Left kidney (tissue), 2 donors: Measurements from ENCODE around the gene SLC4A2. TPM values are rescaled to one million over a fixed set of nuclear protein-coding genes. Genes with fewer than 3 reads are reported as not detected.

Experiments
- DNase-seq: peaks from one replicate; pipeline ENCODE4 v3.0.0-alpha.2; 2013
- polyA plus RNA-seq: library from polyadenylated mRNA; unstranded; fragments of 120-200 nt; gene quantifications from one replicate; pipeline ENCODE4 v1.2.1, GENCODE V29; 2013; ENCODE audit not compliant: insufficient read length

SLC4A2 gene
- polyA plus RNA-seq, 1 donor: 84.4 TPM

- peak; percentile 77 for DNase-seq
Observed at GRCh38 chr7:151062399-151063211, 3.2 kb downstream of the SLC4A2 start.

- no peak for DNase-seq
Observed at GRCh38 chr7:151063212-151063561, 3.8 kb downstream of the SLC4A2 start.

GRCh38 chr7:151064454-151064853 lies 5.1 kb downstream of the SLC4A2 start:
- DNase-seq: no peak

- DNase-seq: no peak
Observed at GRCh38 chr7:151064993-151065392, 5.6 kb downstream of the SLC4A2 start.

- no peak for DNase-seq
Observed at GRCh38 chr7:151065516-151065915, 6.1 kb downstream of the SLC4A2 start.

- DNase-seq: no peak
Observed at GRCh38 chr7:151066273-151066974, 7.0 kb downstream of the SLC4A2 start.

- no peak for DNase-seq
Observed at GRCh38 chr7:151068069-151068773, 8.8 kb downstream of the SLC4A2 start.

GRCh38 chr7:151069841-151070573 lies 10.6 kb downstream of the SLC4A2 start:
- DNase-seq: no peak

GRCh38 chr7:151070574-151070960 lies 11.2 kb downstream of the SLC4A2 start:
- DNase-seq: no peak

- DNase-seq: no peak
Observed at GRCh38 chr7:151071032-151071866, 11.9 kb downstream of the SLC4A2 start.

- no peak for DNase-seq
Observed at GRCh38 chr7:151073990-151074389, 14.6 kb downstream of the SLC4A2 start.

- DNase-seq: no peak
Observed at GRCh38 chr7:151074817-151075661, 15.7 kb downstream of the SLC4A2 start.

- DNase-seq: no peak
Observed at GRCh38 chr7:151075662-151075971, 16.2 kb downstream of the SLC4A2 start.

- no peak for DNase-seq
Observed at GRCh38 chr7:151075978-151076426, 16.6 kb downstream of the SLC4A2 start.

GRCh38 chr7:151076863-151077704 lies 17.7 kb downstream of the SLC4A2 start:
- no peak for DNase-seq

GRCh38 chr7:151077705-151078232 lies 18.4 kb downstream of the SLC4A2 start:
- DNase-seq: no peak

- no peak for DNase-seq
Observed at GRCh38 chr7:151078233-151079040, 19.0 kb downstream of the SLC4A2 start.

- no peak for DNase-seq
Observed at GRCh38 chr7:151079199-151079910, 20.0 kb downstream of the SLC4A2 start.
